ENCODE results near the gene OGDHL. TPM values are rescaled to one million over a fixed set of nuclear protein-coding genes. Genes with fewer than 3 reads are reported as not detected.
"Not testable (repeated sequence)": the region's sequence is repeated elsewhere in the genome, so short reads cannot be mapped to it uniquely, and the experiment has no call there.

The OGDHL gene
- total and polyA plus RNA-seq, 2 donors (not counting 3 experiments of a cell fraction or from before 2014, with no cell fraction given), result 0.43 to 1.0 TPM

DNA sequence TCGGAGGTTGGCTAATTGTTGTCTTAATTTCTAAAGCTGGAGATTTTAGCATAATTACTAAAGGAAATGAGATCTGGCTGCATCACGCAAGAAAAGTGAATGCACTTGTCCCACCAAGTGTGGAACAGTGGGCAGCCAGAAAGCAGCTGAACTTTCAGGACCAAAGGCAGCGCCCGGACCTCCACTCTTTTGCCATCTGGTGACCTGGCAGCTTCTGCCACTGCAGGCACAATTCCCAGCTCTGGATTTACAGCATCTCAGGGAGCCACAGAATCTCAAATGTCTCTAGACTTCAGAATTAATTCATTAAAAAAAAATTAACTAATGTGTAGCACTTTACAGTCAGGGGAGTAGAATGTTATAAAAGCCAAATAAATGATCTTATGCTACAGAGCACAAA lies 14.7 kb upstream of the OGDHL start:
- no peak overlapping the region for H2AFZ ChIP-seq (ENCODE audit: low read depth, low read length)
- H4K20me1 ChIP-seq (replicated peaks; ENCODE audit: control insufficient read depth, extremely low read depth, insufficient read depth, low read length), result no peaks in the 10 kb centered on the region
- intact Hi-C loops (cut with micrococcal nuclease) (no loop called here), dilution Hi-C loops (cut with MboI; ENCODE audit: extremely low pct_ligation_motif_present, low sequenced_read_pairs) (no loop called here)
- TF ChIP-seq EZH2 (IDR thresholded peaks at IDR 0.05; ENCODE audit: borderline replicate concordance, low read depth, low read length, severe bottlenecking) (no peak), POLR2A (IDR thresholded peaks at IDR 0.05; ENCODE audit: low read depth, low read length) (no peak), JUN (IDR thresholded peaks at IDR 0.05; ENCODE audit: borderline replicate concordance, insufficient read depth, insufficient read length, low read depth) (no peak)
- no peak overlapping the region for H3K9ac ChIP-seq (replicated peaks; ENCODE audit: extremely low read depth, insufficient read depth, low read length)
- peaks cover 6% of the 10 kb centered on the region in 2 experiments for H3K27me3 ChIP-seq (ENCODE audit: control insufficient read depth in 2 of 2, insufficient read depth in 2 of 2, low read length in 2 of 2)
- H3K4me3 ChIP-seq (replicated peaks in 1 of 3; ENCODE audit: insufficient read depth in 1 of 3, low read depth in 1 of 3, low read length in 3 of 3), result no peak overlapping the region
- H3K27ac ChIP-seq (ENCODE audit: insufficient read depth, low read depth, low read length), result no peak overlapping the region
- H3K4me2 ChIP-seq (ENCODE audit: insufficient read depth, low read length), result no peak overlapping the region
- no peaks in the 10 kb centered on the region for H3K36me3 ChIP-seq (ENCODE audit: control insufficient read depth in 2 of 2, extremely low read depth in 1 of 2, insufficient read depth in 2 of 2, low read length in 2 of 2)
- no peaks in the 10 kb centered on the region for H3K79me2 ChIP-seq (ENCODE audit: control insufficient read depth, insufficient read depth, low read length)
- no peaks in the 10 kb centered on the region for H3K9me1 ChIP-seq (replicated peaks; ENCODE audit: control insufficient read depth, extremely low read depth, insufficient read depth, low read length)
- no peak for DNase-seq (ENCODE audit: low read depth, low spot score)
- BruUV-seq (replicated peaks), result no TSS peak
- ChIA-PET POLR2A (no interaction called here), CTCF (no interaction called here)
- H3K9me3 ChIP-seq (replicated peaks; ENCODE audit: control insufficient read depth, insufficient read depth, low read length), result no peaks in the 10 kb centered on the region
- FAIRE-seq, result no peak
- no peaks in the 10 kb centered on the region for H3K4me1 ChIP-seq (ENCODE audit: control insufficient read depth, extremely low read depth, insufficient read depth, low read length)

DNA sequence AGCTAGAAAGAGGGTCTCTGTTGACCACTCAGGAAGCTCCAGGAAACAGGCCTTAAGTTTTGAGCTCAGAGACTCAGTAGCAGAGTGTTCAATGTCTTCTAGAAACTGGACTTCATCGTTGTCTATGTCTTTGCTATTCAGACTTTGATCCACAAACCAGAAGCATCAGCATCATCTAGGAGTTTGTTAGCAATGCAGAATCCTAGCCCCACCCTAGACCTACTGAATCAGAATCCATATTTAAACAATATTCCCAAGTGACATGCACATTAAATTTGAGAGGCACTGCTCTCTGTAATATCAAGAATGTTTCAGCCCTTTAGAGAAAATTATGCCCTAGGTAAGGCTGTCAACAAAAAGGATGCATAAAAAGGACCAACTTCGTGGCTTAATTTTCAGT lies 12.9 kb upstream of the OGDHL start:
- no peak overlapping the region for H3K27ac ChIP-seq (ENCODE audit: insufficient read depth, low read depth, low read length)
- DNase-seq (ENCODE audit: low read depth, low spot score) (no peak), FAIRE-seq (no peak)
- no peak for TF ChIP-seq JUN (IDR thresholded peaks at IDR 0.05; ENCODE audit: borderline replicate concordance, insufficient read depth, insufficient read length, low read depth)
- H3K79me2 ChIP-seq (ENCODE audit: control insufficient read depth, insufficient read depth, low read length), result no peaks in the 10 kb centered on the region
- H3K9ac ChIP-seq (replicated peaks; ENCODE audit: extremely low read depth, insufficient read depth, low read length), result no peak overlapping the region
- H2AFZ ChIP-seq (ENCODE audit: low read depth, low read length), result no peak overlapping the region
- no TSS peak for BruUV-seq (replicated peaks)
- H3K36me3 ChIP-seq (ENCODE audit: control insufficient read depth in 2 of 2, extremely low read depth in 1 of 2, insufficient read depth in 2 of 2, low read length in 2 of 2), result no peaks in the 10 kb centered on the region
- no peaks in the 10 kb centered on the region for H4K20me1 ChIP-seq (replicated peaks; ENCODE audit: control insufficient read depth, extremely low read depth, insufficient read depth, low read length)
- intact Hi-C loops (cut with micrococcal nuclease), result no loop called here
- dilution Hi-C loops (cut with MboI; ENCODE audit: extremely low pct_ligation_motif_present, low sequenced_read_pairs), result no loop called here
- no peaks in the 10 kb centered on the region for H3K4me1 ChIP-seq (ENCODE audit: control insufficient read depth, extremely low read depth, insufficient read depth, low read length)
- ChIA-PET POLR2A (no interaction called here), CTCF (no interaction called here)
- peaks cover 13% of the 10 kb centered on the region in 2 experiments for H3K27me3 ChIP-seq (ENCODE audit: control insufficient read depth in 2 of 2, insufficient read depth in 2 of 2, low read length in 2 of 2)
- H3K4me3 ChIP-seq (replicated peaks in 1 of 3; ENCODE audit: insufficient read depth in 1 of 3, low read depth in 1 of 3, low read length in 3 of 3), result no peak overlapping the region
- no peaks in the 10 kb centered on the region for H3K9me1 ChIP-seq (replicated peaks; ENCODE audit: control insufficient read depth, extremely low read depth, insufficient read depth, low read length)
- no peak overlapping the region for H3K4me2 ChIP-seq (ENCODE audit: insufficient read depth, low read length)
- no peaks in the 10 kb centered on the region for H3K9me3 ChIP-seq (replicated peaks; ENCODE audit: control insufficient read depth, insufficient read depth, low read length)

- intact Hi-C loops (cut with micrococcal nuclease); H3K9ac ChIP-seq (replicated peaks; ENCODE audit: extremely low read depth, insufficient read depth, low read length); dilution Hi-C loops (cut with MboI; ENCODE audit: extremely low pct_ligation_motif_present, low sequenced_read_pairs); H3K36me3 ChIP-seq (ENCODE audit: control insufficient read depth in 2 of 2, extremely low read depth in 1 of 2, insufficient read depth in 2 of 2, low read length in 2 of 2); H3K27ac ChIP-seq (ENCODE audit: insufficient read depth, low read depth, low read length); FAIRE-seq; POLR2A ChIA-PET; H3K4me1 ChIP-seq (ENCODE audit: control insufficient read depth, extremely low read depth, insufficient read depth, low read length); H3K79me2 ChIP-seq (ENCODE audit: control insufficient read depth, insufficient read depth, low read length); H3K9me3 ChIP-seq (replicated peaks; ENCODE audit: control insufficient read depth, insufficient read depth, low read length); H3K4me2 ChIP-seq (ENCODE audit: insufficient read depth, low read length); H3K9me1 ChIP-seq (replicated peaks; ENCODE audit: control insufficient read depth, extremely low read depth, insufficient read depth, low read length); DNase-seq (ENCODE audit: low read depth, low spot score); H3K4me3 ChIP-seq (replicated peaks in 1 of 3; ENCODE audit: insufficient read depth in 1 of 3, low read depth in 1 of 3, low read length in 3 of 3); CTCF ChIA-PET; BruUV-seq (replicated peaks); H2AFZ ChIP-seq (ENCODE audit: low read depth, low read length); H4K20me1 ChIP-seq (replicated peaks; ENCODE audit: control insufficient read depth, extremely low read depth, insufficient read depth, low read length): not testable (repeated sequence)
- peaks cover 24 to 28% of the 10 kb centered on the region in 2 experiments for H3K27me3 ChIP-seq (ENCODE audit: control insufficient read depth in 2 of 2, insufficient read depth in 2 of 2, low read length in 2 of 2)
Observed at GRCh38 chr10:49772944-49773343, 10.8 kb upstream of the OGDHL start.

- H3K4me3 ChIP-seq (replicated peaks in 1 of 3; ENCODE audit: insufficient read depth in 1 of 3, low read depth in 1 of 3, low read length in 3 of 3); intact Hi-C loops (cut with micrococcal nuclease); H3K9me1 ChIP-seq (replicated peaks; ENCODE audit: control insufficient read depth, extremely low read depth, insufficient read depth, low read length); FAIRE-seq; H3K36me3 ChIP-seq (ENCODE audit: control insufficient read depth in 2 of 2, extremely low read depth in 1 of 2, insufficient read depth in 2 of 2, low read length in 2 of 2); H4K20me1 ChIP-seq (replicated peaks; ENCODE audit: control insufficient read depth, extremely low read depth, insufficient read depth, low read length); H3K27ac ChIP-seq (ENCODE audit: insufficient read depth, low read depth, low read length); H3K9me3 ChIP-seq (replicated peaks; ENCODE audit: control insufficient read depth, insufficient read depth, low read length); H2AFZ ChIP-seq (ENCODE audit: low read depth, low read length); DNase-seq (ENCODE audit: low read depth, low spot score); H3K79me2 ChIP-seq (ENCODE audit: control insufficient read depth, insufficient read depth, low read length); H3K4me2 ChIP-seq (ENCODE audit: insufficient read depth, low read length); H3K4me1 ChIP-seq (ENCODE audit: control insufficient read depth, extremely low read depth, insufficient read depth, low read length); dilution Hi-C loops (cut with MboI; ENCODE audit: extremely low pct_ligation_motif_present, low sequenced_read_pairs); BruUV-seq (replicated peaks); H3K9ac ChIP-seq (replicated peaks; ENCODE audit: extremely low read depth, insufficient read depth, low read length); POLR2A ChIA-PET: not testable (repeated sequence)
- H3K27me3 ChIP-seq (ENCODE audit: control insufficient read depth in 2 of 2, insufficient read depth in 2 of 2, low read length in 2 of 2), result peaks cover 29 to 40% of the 10 kb centered on the region in 2 experiments
- CTCF ChIA-PET, result interaction anchor here (1.2 kb wide), 1 partner anchor 10 kb away, joined by 3 read pairs; no protein-coding TSS in a partner anchor
Observed at GRCh38 chr10:49771046-49771445, 8.9 kb upstream of the OGDHL start.
